H9 (cell line): Measurements from ENCODE around the gene CACNA1G. TPM values are rescaled to one million over a fixed set of nuclear protein-coding genes. Genes with fewer than 3 reads are reported as not detected.

ENCODE experiments used
- DNase-seq: peaks from one replicate; pipeline ENCODE4 v3.0.0-alpha.2; 2017
- H2AFZ ChIP-seq: one replicate; pipeline ENCODE4 v1.6.1; 2013; ENCODE audit warnings: mild to moderate bottlenecking, low read length, control low read depth, moderate library complexity
- H2AK5ac ChIP-seq: 2 replicates; pipeline ENCODE4 v1.6.1; 2013; ENCODE audit warnings: low read length, control low read depth, mixed read lengths; ENCODE audit not compliant: insufficient read length
- H2BK120ac ChIP-seq: one replicate; pipeline ENCODE4 v1.6.1; 2013; ENCODE audit warnings: low read depth, mild to moderate bottlenecking, low read length, control low read depth, inconsistent platforms; ENCODE audit not compliant: poor library complexity, severe bottlenecking
- H2BK12ac ChIP-seq: 2 replicates; pipeline ENCODE4 v1.6.1; 2013; ENCODE audit warnings: low read length, control low read depth, mixed read lengths, low read depth; ENCODE audit not compliant: insufficient read length
- H2BK15ac ChIP-seq: 2 replicates; pipeline ENCODE4 v1.6.1; 2013; ENCODE audit warnings: low read depth, low read length, control low read depth
- H2BK20ac ChIP-seq: one replicate; pipeline ENCODE4 v1.6.1; 2013; ENCODE audit warnings: low read depth, mild to moderate bottlenecking, low read length, control low read depth, inconsistent platforms; ENCODE audit not compliant: poor library complexity, severe bottlenecking
- H2BK5ac ChIP-seq: 2 replicates; pipeline ENCODE4 v1.6.1; 2013; ENCODE audit warnings: low read length, control low read depth, mixed read lengths; ENCODE audit not compliant: insufficient read length
- H3K14ac ChIP-seq: 2 replicates; pipeline ENCODE4 v1.6.1; 2013; ENCODE audit warnings: low read length, control low read depth; ENCODE audit not compliant: insufficient read depth
- H3K18ac ChIP-seq: 2 replicates; pipeline ENCODE4 v1.6.1; 2013; ENCODE audit warnings: low read depth, mild to moderate bottlenecking, mixed read lengths, low read length, control low read depth; ENCODE audit not compliant: insufficient read length
- H3K23ac ChIP-seq: 2 replicates; pipeline ENCODE4 v1.6.1; 2013; ENCODE audit warnings: low read length, control low read depth, mixed read lengths, low read depth; ENCODE audit not compliant: insufficient read length
- H3K23me2 ChIP-seq: 2 replicates; pipeline ENCODE4 v1.6.1; 2013; ENCODE audit warnings: low read depth, mild to moderate bottlenecking, mixed read lengths, low read length, control low read depth; ENCODE audit not compliant: insufficient read length, poor library complexity, severe bottlenecking
- H3K27ac ChIP-seq: 2 replicates; pipeline ENCODE4 v1.5.1; 2013; ENCODE audit warnings: low read length, control low read depth, mixed read lengths, low read depth; ENCODE audit not compliant: insufficient read length
- H3K27me3 ChIP-seq: 2 replicates; pipeline ENCODE4 v1.6.1; 2013; ENCODE audit warnings: low read length, control low read depth, inconsistent platforms; ENCODE audit not compliant: insufficient read depth
- H3K4ac ChIP-seq: 2 replicates; pipeline ENCODE4 v1.6.1; 2013; ENCODE audit warnings: low read depth, mild to moderate bottlenecking, control low read depth, inconsistent platforms, low read length, moderate library complexity
- H3K4me1 ChIP-seq: 2 replicates; pipeline ENCODE4 v1.6.1; 2013; ENCODE audit warnings: low read length, control low read depth, inconsistent platforms; ENCODE audit not compliant: insufficient read depth
- H3K4me2 ChIP-seq: 2 replicates; pipeline ENCODE4 v1.6.1; 2013; ENCODE audit warnings: low read length, control low read depth, mixed read lengths; ENCODE audit not compliant: insufficient read length, insufficient read depth
- H3K56ac ChIP-seq: 2 replicates; pipeline ENCODE4 v1.6.1; 2013; ENCODE audit warnings: low read depth, mild to moderate bottlenecking, mixed read lengths, low read length, control low read depth; ENCODE audit not compliant: insufficient read length
- H3K79me1 ChIP-seq: 2 replicates; pipeline ENCODE4 v1.6.1; 2013; ENCODE audit warnings: low read depth, mild to moderate bottlenecking, moderate library complexity, low read length, control low read depth, inconsistent platforms; ENCODE audit not compliant: insufficient read depth, poor library complexity, severe bottlenecking
- H3K79me2 ChIP-seq: 2 replicates; pipeline ENCODE4 v1.6.1; 2013; ENCODE audit warnings: low read length, control low read depth, inconsistent platforms; ENCODE audit not compliant: insufficient read depth
- H3K9ac ChIP-seq: 2 replicates; pipeline ENCODE4 v1.6.1; 2013; ENCODE audit warnings: low read length, control low read depth, mixed read lengths; ENCODE audit not compliant: insufficient read length; ENCODE audit errors: extremely low read depth
- H3K9me3 ChIP-seq: one replicate; pipeline ENCODE4 v1.6.1; 2013; ENCODE audit warnings: low read depth, low read length, inconsistent platforms; ENCODE audit not compliant: control insufficient read depth
- H3T11ph ChIP-seq: one replicate; pipeline ENCODE4 v1.6.1; 2013; ENCODE audit warnings: mild to moderate bottlenecking, low read length, control low read depth, inconsistent platforms
- H4K20me1 ChIP-seq: one replicate; pipeline ENCODE4 v1.6.1; 2013; ENCODE audit not compliant: control insufficient read depth, insufficient read length, insufficient read depth
- H4K5ac ChIP-seq: 2 replicates; pipeline ENCODE4 v1.6.1; 2013; ENCODE audit warnings: low read depth, mild to moderate bottlenecking, mixed read lengths, low read length, control low read depth; ENCODE audit not compliant: insufficient read length
- H4K8ac ChIP-seq: replicated peaks from 2 replicates; pipeline ENCODE4 v1.6.1; 2013; ENCODE audit warnings: low read length, control low read depth, mixed read lengths, low read depth; ENCODE audit not compliant: insufficient read length
- H4K91ac ChIP-seq: 2 replicates; pipeline ENCODE4 v1.6.1; 2013; ENCODE audit warnings: low read depth, mild to moderate bottlenecking, moderate library complexity, mixed read lengths, low read length, control low read depth; ENCODE audit not compliant: insufficient read length
- H3K27ac Mint-ChIP-seq, 3 experiments: 2 replicates in 2 of 3; 3 replicates in 1 of 3; pipeline ENCODE4 v1.8.0; 2020 to 2021; ENCODE audit warnings: mixed read lengths in 3 of 3, mild to moderate bottlenecking in 1 of 3, moderate library complexity in 1 of 3
- H3K27me3 Mint-ChIP-seq: 2 replicates; pipeline ENCODE4 v1.8.0; 2021; ENCODE audit warnings: low read depth, mild to moderate bottlenecking, moderate library complexity, mixed read lengths
- H3K36me3 Mint-ChIP-seq, 3 experiments: 2 replicates in 2 of 3; 3 replicates in 1 of 3; pipeline ENCODE4 v1.8.0; 2020 to 2021; ENCODE audit warnings: low read depth in 3 of 3, mixed read lengths in 3 of 3; ENCODE audit not compliant: insufficient read depth in 1 of 3
- H3K4me1 Mint-ChIP-seq, 2 experiments: 2 replicates each; pipeline ENCODE4 v1.8.0; 2020; ENCODE audit warnings: mixed read lengths in 2 of 2
- H3K4me3 Mint-ChIP-seq, 2 experiments: 2 replicates in 1 of 2; 3 replicates in 1 of 2; pipeline ENCODE4 v1.8.0; 2020 to 2021; ENCODE audit warnings: mild to moderate bottlenecking in 2 of 2, mixed read lengths in 2 of 2, moderate library complexity in 1 of 2
- H3K9me3 Mint-ChIP-seq, 2 experiments: 2 replicates in 1 of 2; 3 replicates in 1 of 2; pipeline ENCODE4 v1.8.0; 2020; ENCODE audit warnings: mild to moderate bottlenecking in 2 of 2, mixed read lengths in 2 of 2, moderate library complexity in 1 of 2
- WGBS: extraction: QIAGEN DNeasy Blood & Tissue Kit; methylation state at CpG from one replicate; pipeline ENCODE4 v1.1.7; 2013; ENCODE audit warnings: missing lambda C conversion rate, low lambda C conversion rate, mixed read lengths; ENCODE audit not compliant: insufficient read length; ENCODE audit errors: extremely low coverage; 5-methylcytosine and 5-hydroxymethylcytosine counted together
- total RNA-seq: library from RNA; stranded (reverse); gene quantifications from 2 replicates; pipeline ENCODE4 v1.2.1, GENCODE V29; 2021
- TF ChIP-seq, protein P1 (sequence below): fragments of 200-600 bp; sonication (generic); conservative IDR thresholded peaks from 3 replicates; pipeline ENCODE4 v1.8.0; 2021; ENCODE audit warnings: antibody characterized with exemption, mild to moderate bottlenecking

CACNA1G gene
- total RNA-seq, 1 experiment from 2014 or later, result 1.5 TPM

DNA sequence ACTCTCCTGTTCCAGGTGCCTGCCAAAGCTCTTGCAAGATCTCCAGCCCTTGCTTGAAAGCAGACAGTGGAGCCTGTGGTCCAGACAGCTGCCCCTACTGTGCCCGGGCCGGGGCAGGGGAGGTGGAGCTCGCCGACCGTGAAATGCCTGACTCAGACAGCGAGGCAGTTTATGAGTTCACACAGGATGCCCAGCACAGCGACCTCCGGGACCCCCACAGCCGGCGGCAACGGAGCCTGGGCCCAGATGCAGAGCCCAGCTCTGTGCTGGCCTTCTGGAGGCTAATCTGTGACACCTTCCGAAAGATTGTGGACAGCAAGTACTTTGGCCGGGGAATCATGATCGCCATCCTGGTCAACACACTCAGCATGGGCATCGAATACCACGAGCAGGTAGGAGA lies 17.7 kb downstream of the CACNA1G start:
- H3K36me3 Mint-ChIP-seq, result peaks cover 0 to 4% (median 2%) of the 10 kb centered on the region in 3 experiments; a peak in 4 of 7 replicates
- Histone ChIP-seq H3K23me2 (no peaks in the 10 kb centered on the region), H4K8ac (no peak overlapping the region), H3K79me2 (no peaks in the 10 kb centered on the region), H2AFZ (no peak overlapping the region), H3K23ac (no peak overlapping the region), H4K20me1 (peaks cover 2% of the 10 kb centered on the region), H3K27ac (no peak overlapping the region), H4K5ac (no peak overlapping the region), H3K14ac (no peak overlapping the region; the same call in 1 of the 2 replicates), H3T11ph (no peak overlapping the region), H3K56ac (no peak overlapping the region), H4K91ac (no peak overlapping the region), H3K79me1 (no peaks in the 10 kb centered on the region), H3K4me1 (no peaks in the 10 kb centered on the region; the same call in 1 of the 2 replicates), H2BK120ac (no peak overlapping the region), H3K18ac (no peak overlapping the region), H2BK20ac (no peak overlapping the region), H3K4ac (no peak overlapping the region), H2BK5ac (no peak overlapping the region), H2BK15ac (no peak overlapping the region), H2BK12ac (no peak overlapping the region), H2AK5ac (no peak overlapping the region), H3K4me2 (no peak overlapping the region), H3K9me3 (no peaks in the 10 kb centered on the region), H3K9ac (no peak overlapping the region), H3K27me3 (no peaks in the 10 kb centered on the region; the same call in 1 of the 2 replicates)
- no peak overlapping the region for H3K4me3 Mint-ChIP-seq
- no peaks in the 10 kb centered on the region for H3K9me3 Mint-ChIP-seq
- no peak for DNase-seq
- H3K27me3 Mint-ChIP-seq, result peaks cover 14% of the 10 kb centered on the region
- WGBS, result no CpG with 5 or more reads among the region's 16 CpGs
- H3K27ac Mint-ChIP-seq, result no peak overlapping the region
- TF ChIP-seq, protein P1, sequence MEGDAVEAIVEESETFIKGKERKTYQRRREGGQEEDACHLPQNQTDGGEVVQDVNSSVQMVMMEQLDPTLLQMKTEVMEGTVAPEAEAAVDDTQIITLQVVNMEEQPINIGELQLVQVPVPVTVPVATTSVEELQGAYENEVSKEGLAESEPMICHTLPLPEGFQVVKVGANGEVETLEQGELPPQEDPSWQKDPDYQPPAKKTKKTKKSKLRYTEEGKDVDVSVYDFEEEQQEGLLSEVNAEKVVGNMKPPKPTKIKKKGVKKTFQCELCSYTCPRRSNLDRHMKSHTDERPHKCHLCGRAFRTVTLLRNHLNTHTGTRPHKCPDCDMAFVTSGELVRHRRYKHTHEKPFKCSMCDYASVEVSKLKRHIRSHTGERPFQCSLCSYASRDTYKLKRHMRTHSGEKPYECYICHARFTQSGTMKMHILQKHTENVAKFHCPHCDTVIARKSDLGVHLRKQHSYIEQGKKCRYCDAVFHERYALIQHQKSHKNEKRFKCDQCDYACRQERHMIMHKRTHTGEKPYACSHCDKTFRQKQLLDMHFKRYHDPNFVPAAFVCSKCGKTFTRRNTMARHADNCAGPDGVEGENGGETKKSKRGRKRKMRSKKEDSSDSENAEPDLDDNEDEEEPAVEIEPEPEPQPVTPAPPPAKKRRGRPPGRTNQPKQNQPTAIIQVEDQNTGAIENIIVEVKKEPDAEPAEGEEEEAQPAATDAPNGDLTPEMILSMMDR, result no peak
- peaks cover 12 to 27% of the 10 kb centered on the region in 2 experiments for H3K4me1 Mint-ChIP-seq
